HFFc6 (cell line): ENCODE data around the gene IL17RE. TPM values are rescaled to one million over a fixed set of nuclear protein-coding genes. Genes with fewer than 3 reads are reported as not detected.

ENCODE experiments used
- DNase-seq: peaks from one replicate; pipeline ENCODE4 v3.0.0-alpha.2; 2018
- H3K27ac Mint-ChIP-seq: 2 replicates; pipeline ENCODE4 v1.8.0; 2020; ENCODE audit warnings: mild to moderate bottlenecking, mixed read lengths
- H3K27me3 Mint-ChIP-seq: 2 replicates; pipeline ENCODE4 v1.8.0; 2021; ENCODE audit warnings: mild to moderate bottlenecking, moderate library complexity, mixed read lengths; ENCODE audit not compliant: insufficient read depth
- H3K36me3 Mint-ChIP-seq: 2 replicates; pipeline ENCODE4 v1.8.0; 2021; ENCODE audit warnings: low read depth, mixed read lengths
- H3K4me1 Mint-ChIP-seq: 2 replicates; pipeline ENCODE4 v1.8.0; 2020; ENCODE audit warnings: low read depth, mixed read lengths
- H3K4me3 Mint-ChIP-seq: 2 replicates; pipeline ENCODE4 v1.8.0; 2020; ENCODE audit warnings: mild to moderate bottlenecking, moderate library complexity, mixed read lengths
- H3K9me3 Mint-ChIP-seq: 2 replicates; pipeline ENCODE4 v1.8.0; 2020; ENCODE audit warnings: mild to moderate bottlenecking, mixed read lengths
- CTCF ChIP-seq: fragments of 200-600 bp; sonication (generic); IDR thresholded peaks from 2 replicates; pipeline ENCODE4 v1.5.0; 2021; ENCODE audit warnings: antibody characterized with exemption, mild to moderate bottlenecking
- total RNA-seq, 6 experiments: library from RNA; stranded (reverse); fragmentation: NEBNext Ultra II Directional; extraction: Animal tissue kit (Norgen Biotek cat#: 25700); gene quantifications; 2 replicates in 1 of 6; 3 replicates in 5 of 6; pipeline ENCODE4 v1.2.3, GENCODE V29; 2021

Gene IL17RE
- total RNA-seq, 6 experiments from 2014 or later: 0.51 to 0.80 (median 0.65) TPM

GRCh38 chr3:9955611-9956352 lies 53.1 kb downstream of the IL17RE start:
- H3K36me3 Mint-ChIP-seq: no peaks in the 10 kb centered on the region
- no peaks in the 10 kb centered on the region for H3K9me3 Mint-ChIP-seq
- TF ChIP-seq CTCF: no peak
- H3K27me3 Mint-ChIP-seq: no peaks in the 10 kb centered on the region; the same call in none of the 2 replicates
- no peak overlapping the region for H3K4me3 Mint-ChIP-seq
- H3K27ac Mint-ChIP-seq: peak overlapping the region; percentile 32
- peaks cover 27% of the 10 kb centered on the region for H3K4me1 Mint-ChIP-seq
- DNase-seq: no peak

- H3K36me3 Mint-ChIP-seq: 0 out of 2 replicates have a peak, but pooled peaks cover 3% of the 10 kb centered on the region
Observed at GRCh38 chr3:9957214-9957613, 54.6 kb downstream of the IL17RE start.

GRCh38 chr3:9965200-9965875 lies 62.7 kb downstream of the IL17RE start:
- Mint-ChIP-seq H3K36me3 (peaks cover 35% of the 10 kb centered on the region), H3K4me1 (peaks cover 11% of the 10 kb centered on the region), H3K27me3 (no peaks in the 10 kb centered on the region), H3K27ac (no peak overlapping the region), H3K4me3 (no peak overlapping the region), H3K9me3 (no peaks in the 10 kb centered on the region)
- DNase-seq: no peak
- no peak for TF ChIP-seq CTCF

More at GRCh38 chr3:9957214-9957613, 54.6 kb downstream of the IL17RE start:
- Mint-ChIP-seq H3K9me3 (no peaks in the 10 kb centered on the region), H3K27me3 (no peaks in the 10 kb centered on the region; the same call in 1 of the 2 replicates), H3K4me1 (peaks cover 20% of the 10 kb centered on the region), H3K27ac (no peak overlapping the region), H3K4me3 (no peak overlapping the region)
- TF ChIP-seq CTCF: peak; percentile 30; the same call in 1 of the 2 replicates
- DNase-seq: no peak

Other genes starting within 250 kb of the IL17RE start
- not detected for gene CPNE9, start 199.0 kb upstream of the IL17RE start, total RNA-seq
- gene BRPF1, start 171.1 kb upstream of the IL17RE start, total RNA-seq: 10 to 100 TPM; 14.4 to 18.4 (median 17.1) TPM
- gene OGG1, start 152.9 kb upstream of the IL17RE start, total RNA-seq: 10 to 100 TPM; 17.7 to 26.2 (median 23.7) TPM
- 10 to 100 TPM; 22.1 to 33.0 (median 28.8) TPM for gene CAMK1, start 132.9 kb upstream of the IL17RE start, total RNA-seq
- 10 to 100 TPM; 69.2 to 84.9 (median 77.0) TPM for gene TADA3, start 110.4 kb upstream of the IL17RE start, total RNA-seq
- gene ARPC4, start 109.8 kb upstream of the IL17RE start, total RNA-seq: 100 to 1,000 TPM; 252 to 303 (median 266) TPM
- gene TTLL3, start 92.6 kb upstream of the IL17RE start, total RNA-seq: 10 to 100 TPM; 14.1 to 20.5 (median 16.0) TPM
- 10 to 100 TPM; 35.4 to 42.3 (median 38.2) TPM for gene RPUSD3, start 58.8 kb upstream of the IL17RE start, total RNA-seq
- gene CIDEC, start 22.6 kb upstream of the IL17RE start, total RNA-seq: not detected
- gene JAGN1, start 12.2 kb upstream of the IL17RE start, total RNA-seq: 10 to 100 TPM; 23.9 to 28.7 (median 26.5) TPM
- 10 to 100 TPM; 26.3 to 33.6 (median 29.6) TPM for gene IL17RC, start 14.2 kb downstream of the IL17RE start, total RNA-seq
- gene CRELD1, start 31.0 kb downstream of the IL17RE start, total RNA-seq: 10 to 100 TPM; 11.3 to 22.6 (median 12.4) TPM
- gene PRRT3, start 49.6 kb downstream of the IL17RE start, total RNA-seq: 1 to 10 TPM; 4.3 to 9.2 (median 7.7) TPM
- 100 to 1,000 TPM in 2 of 6 experiments, 10 to 100 TPM in 4; 82.3 to 119 (median 96.5) TPM for gene EMC3, start 84.0 kb downstream of the IL17RE start, total RNA-seq
- gene FANCD2, start 123.6 kb downstream of the IL17RE start, total RNA-seq: 10 to 100 TPM in 5 of 6 experiments, 1 to 10 TPM in 1; 9.7 to 21.7 (median 17.5) TPM
- gene FANCD2OS, start 205.4 kb downstream of the IL17RE start, total RNA-seq: not detected
- 100 to 1,000 TPM; 161 to 176 (median 173) TPM for gene BRK1, start 212.8 kb downstream of the IL17RE start, total RNA-seq
- 10 to 100 TPM; 16.1 to 21.8 (median 19.5) TPM for gene VHL, start 238.9 kb downstream of the IL17RE start, total RNA-seq